Activated CD8-positive, alpha-beta memory T cell treated with anti-CD3 and anti-CD28 coated beads, Interleukin-2, amount 10 ng/mL, durations not matched to agents 7 days and 5 days (primary cell): ENCODE data around the gene SF3B5. TPM values are rescaled to one million over a fixed set of nuclear protein-coding genes. Genes with fewer than 3 reads are reported as not detected.

Experiments used
- ATAC-seq: fragments of 150-1000 bp; cut with Tn5 transposase; one replicate; pipeline ENCODE4 v1.10.0; 2021; ENCODE audit warnings: moderate library complexity
- CTCF ChIA-PET: fragments of 350-600 bp; sonication (Branson Sonifier 250); formaldehyde crosslinking; loops from one replicate; lab custom pipeline; 2021; ENCODE audit warnings: antibody characterized with exemption; lab: Charles Lee
- DNase-seq: peaks from one replicate; pipeline ENCODE4 v3.0.0-alpha.2; 2020
- H3K27ac Mint-ChIP-seq: one replicate; pipeline ENCODE4 v1.8.0; 2021; ENCODE audit warnings: mild to moderate bottlenecking, mixed read lengths
- H3K27me3 Mint-ChIP-seq: one replicate; pipeline ENCODE4 v1.8.0; 2021; ENCODE audit warnings: mixed read lengths
- H3K36me3 Mint-ChIP-seq: one replicate; pipeline ENCODE4 v1.8.0; 2021; ENCODE audit warnings: mild to moderate bottlenecking, mixed read lengths
- H3K4me1 Mint-ChIP-seq: one replicate; pipeline ENCODE4 v1.8.0; 2021; ENCODE audit warnings: mixed read lengths
- H3K4me3 Mint-ChIP-seq: one replicate; pipeline ENCODE4 v1.8.0; 2021; ENCODE audit warnings: mild to moderate bottlenecking, moderate library complexity, mixed read lengths
- H3K9me3 Mint-ChIP-seq: one replicate; pipeline ENCODE4 v1.8.0; 2022; ENCODE audit warnings: low read depth, mixed read lengths
- total RNA-seq, 2 experiments: library from RNA; stranded (reverse); gene quantifications; one replicate each; pipeline ENCODE4 v1.2.3, GENCODE V29; 2021

SF3B5 gene
- total RNA-seq, 2 experiments from 2014 or later = 151 to 176 TPM

DNA sequence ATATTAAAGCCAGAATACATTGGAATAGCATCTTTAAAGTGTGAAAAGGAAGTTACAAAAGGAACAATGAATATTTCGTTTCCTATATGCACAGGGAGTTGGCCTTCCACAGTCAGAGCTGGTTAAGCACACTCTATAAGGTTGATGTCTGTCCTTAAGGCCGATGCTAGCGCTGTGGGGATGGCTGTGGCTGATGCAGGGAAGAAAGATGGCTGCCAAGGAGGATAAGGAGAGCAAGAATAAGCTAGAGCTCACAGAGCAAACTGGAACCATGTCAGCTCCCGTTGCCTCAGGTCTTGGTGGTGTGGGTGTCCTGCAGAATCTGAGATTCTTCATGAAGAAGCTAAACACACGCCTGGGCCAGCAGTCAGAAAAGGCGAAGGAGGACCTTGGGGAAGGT lies 34.1 kb upstream of the SF3B5 start:
- H3K27me3 Mint-ChIP-seq = peaks cover 10% of the 10 kb centered on the region
- no peaks in the 10 kb centered on the region for H3K9me3 Mint-ChIP-seq
- DNase-seq (no peak), ATAC-seq (no peak)
- peaks cover 2% of the 10 kb centered on the region for H3K36me3 Mint-ChIP-seq
- CTCF ChIA-PET = interaction anchor here (0.9 to 1.1 kb wide), 2 partner anchors 28 to 87 kb away, joined by 3 read pairs; no protein-coding TSS in a partner anchor
- H3K4me3 Mint-ChIP-seq = no peak overlapping the region
- no peak overlapping the region for H3K27ac Mint-ChIP-seq
- H3K4me1 Mint-ChIP-seq = peaks cover 12% of the 10 kb centered on the region

GRCh38 chr6:144127097-144127496 lies 31.7 kb upstream of the SF3B5 start:
- Mint-ChIP-seq H3K36me3 (peaks cover 2% of the 10 kb centered on the region), H3K4me3 (no peak overlapping the region), H3K27ac (no peak overlapping the region), H3K9me3 (no peaks in the 10 kb centered on the region), H3K4me1 (peaks cover 12% of the 10 kb centered on the region), H3K27me3 (peaks cover 13% of the 10 kb centered on the region)
- CTCF ChIA-PET = no interaction called here
- DNase-seq = no peak
- no peak for ATAC-seq

DNA sequence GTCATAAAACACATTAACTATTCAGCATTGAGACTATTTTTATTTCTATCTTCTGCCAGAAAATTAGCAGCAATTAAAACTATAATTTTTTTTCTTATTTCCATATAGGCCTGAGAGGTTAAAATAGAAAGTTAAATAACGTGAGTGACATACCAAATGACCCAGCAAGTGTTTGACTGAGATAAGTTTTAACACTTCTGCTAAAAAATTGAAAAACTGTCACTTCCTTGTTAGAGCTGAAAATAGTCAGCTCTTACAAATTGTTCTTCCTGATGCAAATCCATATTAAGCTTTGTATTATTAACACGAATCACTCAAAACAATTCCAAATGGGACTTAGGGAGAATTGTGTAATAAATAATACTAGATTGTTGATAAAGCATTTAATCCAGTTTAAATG lies 28.5 kb upstream of the SF3B5 start:
- no peak for DNase-seq
- ATAC-seq = no peak
- no peak overlapping the region for H3K27ac Mint-ChIP-seq
- H3K9me3 Mint-ChIP-seq = no peaks in the 10 kb centered on the region
- no peaks in the 10 kb centered on the region for H3K4me1 Mint-ChIP-seq
- peaks cover 2% of the 10 kb centered on the region for H3K36me3 Mint-ChIP-seq
- no peak overlapping the region for H3K4me3 Mint-ChIP-seq
- CTCF ChIA-PET = interaction anchor here (1.0 to 1.5 kb wide), 3 partner anchors 18 to 93 kb away, joined by 3 to 4 read pairs (median 3); partner anchors contain the start of gene STX11
- peaks cover 13% of the 10 kb centered on the region for H3K27me3 Mint-ChIP-seq

DNA sequence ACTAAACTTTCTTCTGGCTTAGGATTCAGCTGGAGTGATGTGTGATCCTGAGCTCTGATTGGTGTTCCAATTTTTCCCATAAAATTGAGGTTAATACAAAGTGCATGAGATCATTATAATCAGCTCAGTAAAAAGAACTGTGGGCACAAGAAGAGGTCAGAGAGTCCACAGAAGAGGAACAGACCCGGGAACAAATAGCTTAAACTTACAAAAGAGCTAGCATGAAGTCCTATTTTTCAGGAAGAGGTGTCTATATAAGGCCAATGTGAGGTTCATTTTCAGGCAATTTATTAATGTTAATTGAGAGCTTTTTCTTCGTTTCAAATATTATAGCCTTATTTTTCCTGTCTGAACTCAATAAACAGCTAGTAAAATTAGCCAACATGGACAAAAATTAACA lies 28.0 kb upstream of the SF3B5 start:
- H3K4me3 Mint-ChIP-seq = no peak overlapping the region
- CTCF ChIA-PET = interaction anchor here (1.0 to 1.5 kb wide), 3 partner anchors 18 to 94 kb away, joined by 3 to 4 read pairs (median 3); partner anchors contain the start of gene STX11
- peaks cover 1% of the 10 kb centered on the region for H3K36me3 Mint-ChIP-seq
- H3K4me1 Mint-ChIP-seq = no peaks in the 10 kb centered on the region
- no peaks in the 10 kb centered on the region for H3K9me3 Mint-ChIP-seq
- DNase-seq = no peak
- ATAC-seq = no peak
- H3K27ac Mint-ChIP-seq = no peak overlapping the region
- H3K27me3 Mint-ChIP-seq = peaks cover 12% of the 10 kb centered on the region

GRCh38 chr6:144122861-144123260 lies 27.5 kb upstream of the SF3B5 start:
- CTCF ChIA-PET = interaction anchor here (1.0 to 1.5 kb wide), 2 partner anchors 17 to 28 kb away, joined by 3 to 4 read pairs; partner anchors contain the start of gene STX11
- no peak for DNase-seq
- no peak overlapping the region for H3K4me3 Mint-ChIP-seq
- H3K4me1 Mint-ChIP-seq = no peaks in the 10 kb centered on the region
- no peak for ATAC-seq
- no peak overlapping the region for H3K27ac Mint-ChIP-seq
- peaks cover 10% of the 10 kb centered on the region for H3K27me3 Mint-ChIP-seq
- no peaks in the 10 kb centered on the region for H3K9me3 Mint-ChIP-seq
- H3K36me3 Mint-ChIP-seq = no peaks in the 10 kb centered on the region

DNA sequence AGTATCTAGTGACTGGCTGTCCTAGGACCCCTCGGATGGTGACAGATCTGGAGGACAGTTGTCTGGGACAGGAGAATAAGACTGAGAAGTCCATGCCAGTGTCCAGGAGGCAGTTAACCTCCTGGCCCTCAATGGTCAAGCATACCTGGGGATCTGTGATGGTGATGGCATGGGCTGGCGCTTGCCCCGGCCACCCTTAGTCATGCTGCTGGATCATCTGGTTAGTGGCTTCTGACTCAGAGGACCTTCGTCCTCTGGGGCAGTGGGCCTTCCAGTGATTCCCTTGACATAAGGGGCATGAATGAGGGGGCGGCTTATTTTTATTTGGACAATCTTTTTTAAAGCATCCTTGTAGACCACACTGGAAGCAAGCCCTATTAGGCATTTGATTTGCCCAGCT lies 24.0 kb upstream of the SF3B5 start:
- no peak for DNase-seq
- Mint-ChIP-seq H3K27ac (no peak overlapping the region), H3K27me3 (peaks cover 10% of the 10 kb centered on the region), H3K9me3 (no peaks in the 10 kb centered on the region), H3K4me3 (no peak overlapping the region), H3K4me1 (no peaks in the 10 kb centered on the region), H3K36me3 (no peaks in the 10 kb centered on the region)
- CTCF ChIA-PET = no interaction called here
- no peak for ATAC-seq

DNA sequence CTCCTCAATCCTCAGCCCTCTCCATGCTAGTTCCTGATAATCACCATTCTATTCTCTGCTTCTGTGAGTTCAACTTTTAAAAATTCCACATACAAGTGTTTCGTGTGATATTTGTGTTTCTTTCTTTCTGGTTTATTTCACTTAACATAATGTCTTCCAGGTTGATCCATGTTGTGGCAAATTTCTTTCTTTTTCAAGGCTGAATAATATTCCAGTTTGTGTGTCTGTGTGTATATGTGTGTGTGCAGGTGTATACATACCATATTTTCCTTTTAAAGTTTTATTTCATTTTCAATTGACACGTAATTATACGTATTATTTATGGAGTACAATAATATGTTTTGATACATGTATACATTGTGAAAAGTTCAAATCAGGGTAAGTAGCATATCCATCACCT lies 19.8 kb upstream of the SF3B5 start:
- DNase-seq (no peak), ATAC-seq (no peak)
- H3K27me3 Mint-ChIP-seq = peaks cover 3% of the 10 kb centered on the region
- no peaks in the 10 kb centered on the region for H3K36me3 Mint-ChIP-seq
- H3K4me1 Mint-ChIP-seq = no peaks in the 10 kb centered on the region
- no peak overlapping the region for H3K27ac Mint-ChIP-seq
- no peaks in the 10 kb centered on the region for H3K9me3 Mint-ChIP-seq
- CTCF ChIA-PET = interaction anchor here (1.0 kb wide), 1 partner anchor 101 kb away, joined by 3 read pairs; no protein-coding TSS in a partner anchor
- H3K4me3 Mint-ChIP-seq = no peak overlapping the region

GRCh38 chr6:144113366-144113765 lies 18.0 kb upstream of the SF3B5 start:
- Mint-ChIP-seq H3K4me3 (no peak overlapping the region), H3K27ac (no peak overlapping the region), H3K36me3 (no peaks in the 10 kb centered on the region), H3K4me1 (no peaks in the 10 kb centered on the region), H3K27me3 (peaks cover 3% of the 10 kb centered on the region), H3K9me3 (no peaks in the 10 kb centered on the region)
- no peak for DNase-seq
- CTCF ChIA-PET = interaction anchor here (0.8 kb wide), 1 partner anchor 51 kb away, joined by 3 read pairs; no protein-coding TSS in a partner anchor
- no peak for ATAC-seq

DNA sequence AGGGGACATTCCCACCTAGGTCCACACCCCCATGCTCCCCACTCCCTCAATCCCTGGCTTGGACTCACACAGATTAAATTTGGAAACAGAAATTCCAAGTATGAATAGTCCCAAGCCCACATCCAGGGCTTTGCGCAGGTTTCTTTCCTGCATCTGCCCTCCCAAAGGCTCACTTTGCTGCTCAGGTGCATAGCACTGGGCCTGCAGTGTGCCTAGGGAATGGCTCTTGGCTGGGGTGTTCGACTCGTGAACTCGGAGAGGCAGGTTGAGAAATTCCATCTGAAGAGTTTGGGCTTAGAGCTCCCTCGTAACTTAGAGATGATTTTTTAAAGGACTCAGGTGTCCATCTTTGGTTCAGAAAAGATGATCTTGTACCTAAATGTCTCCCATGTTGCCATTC lies 14.8 kb upstream of the SF3B5 start:
- ATAC-seq (no peak), DNase-seq (no peak)
- H3K4me3 Mint-ChIP-seq = no peak overlapping the region
- H3K27me3 Mint-ChIP-seq = no peaks in the 10 kb centered on the region
- no peaks in the 10 kb centered on the region for H3K9me3 Mint-ChIP-seq
- H3K36me3 Mint-ChIP-seq = no peaks in the 10 kb centered on the region
- no peak overlapping the region for H3K27ac Mint-ChIP-seq
- H3K4me1 Mint-ChIP-seq = peaks cover 7% of the 10 kb centered on the region
- CTCF ChIA-PET = no interaction called here

- Mint-ChIP-seq H3K27ac (no peak overlapping the region), H3K4me3 (no peak overlapping the region), H3K4me1 (peaks cover 10% of the 10 kb centered on the region), H3K36me3 (no peaks in the 10 kb centered on the region), H3K27me3 (no peaks in the 10 kb centered on the region), H3K9me3 (no peaks in the 10 kb centered on the region)
- DNase-seq = no peak
- no peak for ATAC-seq
- CTCF ChIA-PET = interaction anchor here (1.6 to 4.8 kb wide), 4 partner anchors 10 to 110 kb away, joined by 3 to 44 read pairs (median 6); no protein-coding TSS in a partner anchor
Measured at GRCh38 chr6:144106206-144106605, 10.8 kb upstream of the SF3B5 start.

GRCh38 chr6:144104898-144105487 lies 9.6 kb upstream of the SF3B5 start:
- no peaks in the 10 kb centered on the region for H3K9me3 Mint-ChIP-seq
- H3K27me3 Mint-ChIP-seq = no peaks in the 10 kb centered on the region

DNA sequence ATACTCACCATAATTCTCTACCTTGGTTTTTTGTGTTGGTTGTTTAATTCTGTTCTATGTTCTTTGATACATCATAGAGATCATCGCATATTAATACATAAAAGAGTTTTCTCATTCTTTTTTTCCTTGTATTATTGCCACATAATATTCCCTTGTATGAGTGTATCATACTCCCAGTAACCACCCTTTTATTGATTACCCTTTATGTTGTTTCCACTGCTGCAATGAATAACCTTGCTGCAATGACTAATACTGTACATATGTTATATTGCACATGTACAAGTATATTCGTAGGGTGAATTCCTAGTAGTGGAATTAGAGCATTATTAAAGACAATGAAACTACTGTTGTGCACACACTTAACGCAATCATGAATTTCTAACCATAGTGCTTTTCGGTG lies 9.1 kb upstream of the SF3B5 start:
- no peak overlapping the region for H3K27ac Mint-ChIP-seq
- peaks cover 12% of the 10 kb centered on the region for H3K4me1 Mint-ChIP-seq
- H3K27me3 Mint-ChIP-seq = no peaks in the 10 kb centered on the region
- no peaks in the 10 kb centered on the region for H3K9me3 Mint-ChIP-seq
- no peak overlapping the region for H3K4me3 Mint-ChIP-seq
- ATAC-seq = no peak
- H3K36me3 Mint-ChIP-seq = no peaks in the 10 kb centered on the region
- DNase-seq = no peak
- CTCF ChIA-PET = interaction anchor here (0.9 to 4.8 kb wide), 10 partner anchors 8 to 378 kb away, joined by 3 to 44 read pairs (median 6); partner anchors contain the start of gene STX11

More at GRCh38 chr6:144104898-144105487, 9.6 kb upstream of the SF3B5 start:
- no peaks in the 10 kb centered on the region for H3K36me3 Mint-ChIP-seq
- ATAC-seq (peak; percentile 73), DNase-seq (no peak)
- H3K27ac Mint-ChIP-seq = no peak overlapping the region
- H3K4me1 Mint-ChIP-seq = peaks cover 10% of the 10 kb centered on the region
- CTCF ChIA-PET = interaction anchor here (0.6 to 4.8 kb wide), 14 partner anchors 9 to 377 kb away, joined by 3 to 44 read pairs (median 4); partner anchors contain the start of gene STX11
- H3K4me3 Mint-ChIP-seq = no peak overlapping the region

- DNase-seq (no peak), ATAC-seq (no peak)
- H3K27ac Mint-ChIP-seq = no peak overlapping the region
- CTCF ChIA-PET = interaction anchor here (0.7 to 3.0 kb wide), 4 partner anchors 115 to 479 kb away, joined by 3 to 16 read pairs (median 3); no protein-coding TSS in a partner anchor
- no peak overlapping the region for H3K4me3 Mint-ChIP-seq
- H3K4me1 Mint-ChIP-seq = peaks cover 18% of the 10 kb centered on the region
- no peaks in the 10 kb centered on the region for H3K27me3 Mint-ChIP-seq
- no peaks in the 10 kb centered on the region for H3K36me3 Mint-ChIP-seq
- no peaks in the 10 kb centered on the region for H3K9me3 Mint-ChIP-seq
Measured at GRCh38 chr6:144103026-144103563, 7.7 kb upstream of the SF3B5 start.
